ENCODE data around the gene SPSB4. TPM values are rescaled to one million over a fixed set of nuclear protein-coding genes. Genes with fewer than 3 reads are reported as not detected.

Gene SPSB4
- total and polyA plus RNA-seq, 9 of the 15 experiments (the other 6 are each of a cell fraction or from before 2014, with no cell fraction given): not detected

GRCh38 chr3:141081141-141081795 lies 30.1 kb downstream of the SPSB4 start:
- ChIA-PET POLR2A (interaction anchor here (0.6 to 0.9 kb wide), 2 partner anchors 14 kb away, joined by 3 to 4 read pairs; no protein-coding TSS in a partner anchor), CTCF (ENCODE audit: low intra/inter-chr PET ratio) (no interaction called here)
- no peaks in the 10 kb centered on the region for H3K36me3 ChIP-seq (ENCODE audit: control insufficient read depth, insufficient read depth, low read length)
- peaks cover 3% of the 10 kb centered on the region for H3K9me1 ChIP-seq (ENCODE audit: control insufficient read depth, insufficient read depth, low read length)
- no peaks in the 10 kb centered on the region for H3K9me3 ChIP-seq (replicated peaks; ENCODE audit: control insufficient read depth, insufficient read depth, low read depth, low read length)
- in situ Hi-C loops (cut with MboI) (no loop called here), intact Hi-C loops (cut with micrococcal nuclease) (no loop called here)
- H3K9ac ChIP-seq (ENCODE audit: insufficient read depth in 1 of 2, low read depth in 2 of 2, low read length in 2 of 2): no peak overlapping the region
- H3K4me2 ChIP-seq (ENCODE audit: insufficient read depth, low read length): no peak overlapping the region
- H2AFZ ChIP-seq (ENCODE audit: low read depth, low read length): no peak overlapping the region
- H3K79me2 ChIP-seq (ENCODE audit: control insufficient read depth, insufficient read depth, low read length): no peaks in the 10 kb centered on the region
- peaks cover 24 to 46% of the 10 kb centered on the region in 2 experiments for H3K27me3 ChIP-seq (ENCODE audit: control insufficient read depth in 2 of 2, insufficient read depth in 2 of 2, low read length in 2 of 2)
- BruUV-seq (replicated peaks): no TSS peak
- H3K27ac ChIP-seq (ENCODE audit: extremely low read depth, low read depth, low read length): no peak overlapping the region
- no peak for DNase-seq (ENCODE audit: extremely low read depth in 1 of 4, low spot score in 3 of 4)
- H3K4me1 ChIP-seq (replicated peaks in 1 of 2; ENCODE audit: control insufficient read depth in 2 of 2, insufficient read depth in 2 of 2, low read length in 2 of 2): no peaks in the 10 kb centered on the region; a peak in 1 of 5 replicates
- no peak for TF ChIP-seq KAT2B (IDR thresholded peaks at IDR 0.05; ENCODE audit: low read depth, low read length)
- no peak for TF ChIP-seq HDGF (IDR thresholded peaks at IDR 0.05)
- no peak for TF ChIP-seq C11orf30 (IDR thresholded peaks at IDR 0.05; ENCODE audit: low read depth)
- ATAC-seq: no peak
- FAIRE-seq: no peak
- 18% methylated on average over 9 of the region's 10 CpGs for WGBS (ENCODE audit: insufficient coverage, low coverage, missing lambda C conversion rate)
- no peak overlapping the region for H3K4me3 ChIP-seq
- H4K20me1 ChIP-seq (replicated peaks; ENCODE audit: control insufficient read depth, insufficient read depth, low read length): 0 out of 2 replicates have a peak, but pooled peaks cover 5% of the 10 kb centered on the region

DNA sequence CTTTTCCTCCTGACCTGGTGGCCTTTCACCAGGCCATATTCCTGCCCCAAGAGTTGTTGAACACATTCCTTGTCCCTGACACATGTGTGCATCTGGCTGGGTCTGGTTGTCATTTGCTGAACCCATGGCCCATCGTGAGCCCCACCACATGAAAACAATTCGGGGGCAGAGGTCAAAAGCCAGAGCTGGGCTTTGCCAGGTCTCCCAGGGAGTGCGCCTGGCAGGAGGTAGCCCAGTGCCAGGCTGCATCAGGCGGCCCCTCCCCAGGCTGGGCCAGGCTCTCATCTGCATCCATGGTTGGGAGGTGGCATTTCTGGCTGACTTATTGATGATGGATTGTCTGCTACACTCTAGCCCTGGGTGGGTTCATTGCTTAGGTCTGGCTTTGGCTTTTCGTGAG lies 30.9 kb downstream of the SPSB4 start:
- H3K9me3 ChIP-seq (replicated peaks; ENCODE audit: control insufficient read depth, insufficient read depth, low read depth, low read length): no peaks in the 10 kb centered on the region
- peaks cover 3% of the 10 kb centered on the region for H3K9me1 ChIP-seq (ENCODE audit: control insufficient read depth, insufficient read depth, low read length)
- ChIA-PET POLR2A (no interaction called here), CTCF (ENCODE audit: low intra/inter-chr PET ratio) (no interaction called here)
- no peaks in the 10 kb centered on the region for H3K36me3 ChIP-seq (ENCODE audit: control insufficient read depth, insufficient read depth, low read length)
- H3K79me2 ChIP-seq (ENCODE audit: control insufficient read depth, insufficient read depth, low read length): no peaks in the 10 kb centered on the region
- TF ChIP-seq MXI1 (IDR thresholded peaks at IDR 0.05; ENCODE audit: low read depth, low read length): no peak
- no peak for TF ChIP-seq ZC3H8 (IDR thresholded peaks at IDR 0.05)
- TF ChIP-seq, protein P1, sequence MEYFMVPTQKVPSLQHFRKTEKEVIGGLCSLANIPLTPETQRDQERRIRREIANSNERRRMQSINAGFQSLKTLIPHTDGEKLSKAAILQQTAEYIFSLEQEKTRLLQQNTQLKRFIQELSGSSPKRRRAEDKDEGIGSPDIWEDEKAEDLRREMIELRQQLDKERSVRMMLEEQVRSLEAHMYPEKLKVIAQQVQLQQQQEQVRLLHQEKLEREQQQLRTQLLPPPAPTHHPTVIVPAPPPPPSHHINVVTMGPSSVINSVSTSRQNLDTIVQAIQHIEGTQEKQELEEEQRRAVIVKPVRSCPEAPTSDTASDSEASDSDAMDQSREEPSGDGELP (CRISPR knock-in tag; IDR thresholded peaks at IDR 0.05; ENCODE audit: borderline replicate concordance): no peak
- no peak for TF ChIP-seq MLX (CRISPR knock-in tag; conservative IDR thresholded peaks at IDR 0.05)
- TF ChIP-seq, protein P2, sequence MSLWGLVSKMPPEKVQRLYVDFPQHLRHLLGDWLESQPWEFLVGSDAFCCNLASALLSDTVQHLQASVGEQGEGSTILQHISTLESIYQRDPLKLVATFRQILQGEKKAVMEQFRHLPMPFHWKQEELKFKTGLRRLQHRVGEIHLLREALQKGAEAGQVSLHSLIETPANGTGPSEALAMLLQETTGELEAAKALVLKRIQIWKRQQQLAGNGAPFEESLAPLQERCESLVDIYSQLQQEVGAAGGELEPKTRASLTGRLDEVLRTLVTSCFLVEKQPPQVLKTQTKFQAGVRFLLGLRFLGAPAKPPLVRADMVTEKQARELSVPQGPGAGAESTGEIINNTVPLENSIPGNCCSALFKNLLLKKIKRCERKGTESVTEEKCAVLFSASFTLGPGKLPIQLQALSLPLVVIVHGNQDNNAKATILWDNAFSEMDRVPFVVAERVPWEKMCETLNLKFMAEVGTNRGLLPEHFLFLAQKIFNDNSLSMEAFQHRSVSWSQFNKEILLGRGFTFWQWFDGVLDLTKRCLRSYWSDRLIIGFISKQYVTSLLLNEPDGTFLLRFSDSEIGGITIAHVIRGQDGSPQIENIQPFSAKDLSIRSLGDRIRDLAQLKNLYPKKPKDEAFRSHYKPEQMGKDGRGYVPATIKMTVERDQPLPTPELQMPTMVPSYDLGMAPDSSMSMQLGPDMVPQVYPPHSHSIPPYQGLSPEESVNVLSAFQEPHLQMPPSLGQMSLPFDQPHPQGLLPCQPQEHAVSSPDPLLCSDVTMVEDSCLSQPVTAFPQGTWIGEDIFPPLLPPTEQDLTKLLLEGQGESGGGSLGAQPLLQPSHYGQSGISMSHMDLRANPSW (CRISPR knock-in tag; IDR thresholded peaks at IDR 0.05): no peak
- H3K9ac ChIP-seq (ENCODE audit: insufficient read depth in 1 of 2, low read depth in 2 of 2, low read length in 2 of 2): no peak overlapping the region
- H2AFZ ChIP-seq (ENCODE audit: low read depth, low read length): no peak overlapping the region
- H3K4me3 ChIP-seq: no peak overlapping the region
- H3K4me1 ChIP-seq (replicated peaks in 1 of 2; ENCODE audit: control insufficient read depth in 2 of 2, insufficient read depth in 2 of 2, low read length in 2 of 2): no peaks in the 10 kb centered on the region; a peak in 2 of 5 replicates
- H3K27me3 ChIP-seq (ENCODE audit: control insufficient read depth in 2 of 2, insufficient read depth in 2 of 2, low read length in 2 of 2): peaks cover 16 to 42% of the 10 kb centered on the region in 2 experiments
- ATAC-seq (no peak), DNase-seq (ENCODE audit: extremely low read depth in 1 of 4, low spot score in 3 of 4) (no peak), FAIRE-seq (no peak)
- 6% methylated on average over 5 of the region's 5 CpGs for WGBS (ENCODE audit: insufficient coverage, low coverage, missing lambda C conversion rate)
- no peak overlapping the region for H3K4me2 ChIP-seq (ENCODE audit: insufficient read depth, low read length)
- H4K20me1 ChIP-seq (replicated peaks; ENCODE audit: control insufficient read depth, insufficient read depth, low read length): no peaks in the 10 kb centered on the region
- intact Hi-C loops (cut with micrococcal nuclease) (no loop called here), in situ Hi-C loops (cut with MboI) (no loop called here)
- BruUV-seq (replicated peaks): no TSS peak
- H3K27ac ChIP-seq (ENCODE audit: extremely low read depth, low read depth, low read length): no peak overlapping the region
